Chondrocyte (in vitro differentiated cells): ENCODE data around the gene CTSZ. TPM values are rescaled to one million over a fixed set of nuclear protein-coding genes. Genes with fewer than 3 reads are reported as not detected.

Source experiments
- DNase-seq: peaks from one replicate; pipeline ENCODE4 v3.0.0; 2021; ENCODE audit warnings: mixed read lengths, low spot score
- H3K27ac Mint-ChIP-seq: one replicate; pipeline ENCODE4 v1.8.0; 2021; ENCODE audit warnings: mild to moderate bottlenecking, moderate library complexity, mixed read lengths; ENCODE audit not compliant: unreplicated experiment
- H3K27me3 Mint-ChIP-seq: 2 replicates; pipeline ENCODE4 v1.8.0; 2021; ENCODE audit warnings: low read depth, mixed read lengths
- H3K36me3 Mint-ChIP-seq: 2 replicates; pipeline ENCODE4 v1.8.0; 2021; ENCODE audit warnings: low read depth, mixed read lengths
- H3K4me1 Mint-ChIP-seq: 2 replicates; pipeline ENCODE4 v1.8.0; 2021; ENCODE audit warnings: low read depth, mild to moderate bottlenecking, mixed read lengths
- H3K4me3 Mint-ChIP-seq: one replicate; pipeline ENCODE4 v1.8.0; 2021; ENCODE audit warnings: mild to moderate bottlenecking, moderate library complexity, mixed read lengths; ENCODE audit not compliant: unreplicated experiment
- H3K9me3 Mint-ChIP-seq: 2 replicates; pipeline ENCODE4 v1.8.0; 2021; ENCODE audit warnings: low read depth, mixed read lengths
- total RNA-seq: library from RNA; stranded (reverse); gene quantifications from 3 replicates; pipeline ENCODE4 v1.2.1, GENCODE V29; 2021
- TF ChIP-seq, protein P1 (sequence below): fragments of 200-600 bp; sonication (generic); IDR thresholded peaks from 2 replicates; pipeline ENCODE4 v1.5.0; 2021; ENCODE audit warnings: antibody characterized with exemption, mild to moderate bottlenecking, moderate library complexity

CTSZ gene
- total RNA-seq, 1 donor from 2014 or later, result 99.4 TPM

GRCh38 chr20:59026904-59027740 lies 20.1 kb upstream of the CTSZ start:
- TF ChIP-seq, protein P1, sequence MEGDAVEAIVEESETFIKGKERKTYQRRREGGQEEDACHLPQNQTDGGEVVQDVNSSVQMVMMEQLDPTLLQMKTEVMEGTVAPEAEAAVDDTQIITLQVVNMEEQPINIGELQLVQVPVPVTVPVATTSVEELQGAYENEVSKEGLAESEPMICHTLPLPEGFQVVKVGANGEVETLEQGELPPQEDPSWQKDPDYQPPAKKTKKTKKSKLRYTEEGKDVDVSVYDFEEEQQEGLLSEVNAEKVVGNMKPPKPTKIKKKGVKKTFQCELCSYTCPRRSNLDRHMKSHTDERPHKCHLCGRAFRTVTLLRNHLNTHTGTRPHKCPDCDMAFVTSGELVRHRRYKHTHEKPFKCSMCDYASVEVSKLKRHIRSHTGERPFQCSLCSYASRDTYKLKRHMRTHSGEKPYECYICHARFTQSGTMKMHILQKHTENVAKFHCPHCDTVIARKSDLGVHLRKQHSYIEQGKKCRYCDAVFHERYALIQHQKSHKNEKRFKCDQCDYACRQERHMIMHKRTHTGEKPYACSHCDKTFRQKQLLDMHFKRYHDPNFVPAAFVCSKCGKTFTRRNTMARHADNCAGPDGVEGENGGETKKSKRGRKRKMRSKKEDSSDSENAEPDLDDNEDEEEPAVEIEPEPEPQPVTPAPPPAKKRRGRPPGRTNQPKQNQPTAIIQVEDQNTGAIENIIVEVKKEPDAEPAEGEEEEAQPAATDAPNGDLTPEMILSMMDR, result no peak
- H3K4me1 Mint-ChIP-seq, result peaks cover 61% of the 10 kb centered on the region
- H3K36me3 Mint-ChIP-seq, result peaks cover 28% of the 10 kb centered on the region
- no peak for DNase-seq
- H3K27me3 Mint-ChIP-seq, result no peaks in the 10 kb centered on the region
- H3K27ac Mint-ChIP-seq, result peak overlapping the region; percentile 72
- H3K4me3 Mint-ChIP-seq, result no peak overlapping the region
- no peaks in the 10 kb centered on the region for H3K9me3 Mint-ChIP-seq

DNA sequence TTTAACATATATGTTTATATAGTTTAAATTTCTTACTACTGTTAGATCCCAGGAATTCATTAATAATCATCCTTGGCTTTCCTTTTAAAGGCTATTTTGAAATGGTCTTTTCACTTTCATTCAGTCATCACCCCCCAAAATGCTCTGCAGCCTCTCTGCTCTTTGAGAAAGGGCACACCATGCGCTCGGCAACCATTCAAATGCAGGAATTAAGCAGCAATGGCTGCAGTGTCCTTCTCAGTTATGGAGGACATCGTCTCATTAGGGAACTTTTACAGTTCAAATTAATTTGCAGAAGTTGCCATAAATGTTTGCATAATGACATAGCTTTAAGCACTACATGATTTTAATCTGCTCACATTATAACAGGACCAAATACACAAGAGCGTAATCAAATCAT lies 18.5 kb upstream of the CTSZ start:
- no peaks in the 10 kb centered on the region for H3K27me3 Mint-ChIP-seq
- TF ChIP-seq, protein P1, result no peak
- no peak overlapping the region for H3K27ac Mint-ChIP-seq
- no peaks in the 10 kb centered on the region for H3K9me3 Mint-ChIP-seq
- H3K4me1 Mint-ChIP-seq, result peaks cover 59% of the 10 kb centered on the region
- H3K4me3 Mint-ChIP-seq, result no peak overlapping the region
- DNase-seq, result no peak
- H3K36me3 Mint-ChIP-seq, result peaks cover 28% of the 10 kb centered on the region

DNA sequence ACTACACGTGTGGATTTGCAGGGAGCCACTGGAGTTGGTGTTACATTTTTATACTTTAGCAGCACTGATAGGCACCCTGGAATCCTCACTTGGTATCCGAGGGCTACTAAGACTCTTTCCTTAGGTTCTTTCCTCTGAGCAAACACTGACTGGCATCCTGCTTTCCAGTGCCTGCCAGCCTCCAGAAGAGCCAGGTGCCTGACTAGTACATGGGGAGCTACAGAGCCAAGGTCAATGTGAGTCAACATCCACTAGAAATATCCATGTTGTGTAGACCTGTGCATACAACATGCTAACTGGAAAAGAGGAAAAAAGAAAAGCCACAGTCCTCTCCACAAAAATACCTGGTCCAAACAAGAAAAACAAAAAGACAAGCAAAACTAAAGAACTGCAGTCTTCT lies 18.0 kb upstream of the CTSZ start:
- Mint-ChIP-seq H3K27me3 (no peaks in the 10 kb centered on the region), H3K9me3 (no peaks in the 10 kb centered on the region), H3K27ac (no peak overlapping the region), H3K36me3 (peaks cover 27% of the 10 kb centered on the region), H3K4me1 (peaks cover 55% of the 10 kb centered on the region), H3K4me3 (no peak overlapping the region)
- no peak for DNase-seq
- TF ChIP-seq, protein P1, result no peak

DNA sequence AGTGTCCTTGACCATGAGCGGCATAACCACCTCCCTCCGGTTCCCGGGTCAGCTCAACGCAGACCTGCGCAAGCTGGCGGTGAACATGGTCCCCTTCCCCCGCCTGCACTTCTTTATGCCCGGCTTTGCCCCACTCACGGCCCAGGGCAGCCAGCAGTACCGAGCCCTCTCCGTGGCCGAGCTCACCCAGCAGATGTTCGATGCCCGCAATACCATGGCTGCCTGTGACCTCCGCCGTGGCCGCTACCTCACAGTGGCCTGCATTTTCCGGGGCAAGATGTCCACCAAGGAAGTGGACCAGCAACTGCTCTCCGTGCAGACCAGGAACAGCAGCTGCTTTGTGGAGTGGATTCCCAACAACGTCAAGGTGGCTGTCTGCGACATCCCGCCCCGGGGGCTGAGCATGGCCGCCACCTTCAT lies 17.1 kb upstream of the CTSZ start:
- H3K4me1 Mint-ChIP-seq, result peaks cover 45% of the 10 kb centered on the region
- DNase-seq, result no peak
- TF ChIP-seq, protein P1, result no peak

DNA sequence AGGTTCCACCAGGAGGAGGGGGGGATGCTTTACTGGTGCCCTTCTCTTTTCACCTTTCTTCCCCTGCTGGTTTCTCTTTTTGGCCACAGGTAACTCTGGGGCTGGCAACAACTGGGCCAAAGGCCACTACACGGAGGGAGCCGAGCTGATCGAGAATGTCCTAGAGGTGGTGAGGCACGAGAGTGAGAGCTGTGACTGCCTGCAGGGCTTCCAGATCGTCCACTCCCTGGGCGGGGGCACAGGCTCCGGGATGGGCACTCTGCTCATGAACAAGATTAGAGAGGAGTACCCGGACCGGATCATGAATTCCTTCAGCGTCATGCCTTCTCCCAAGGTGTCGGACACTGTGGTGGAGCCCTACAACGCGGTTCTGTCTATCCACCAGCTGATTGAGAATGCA lies 16.6 kb upstream of the CTSZ start:
- Mint-ChIP-seq H3K27ac (peak overlapping the region; percentile 12), H3K27me3 (no peaks in the 10 kb centered on the region), H3K4me3 (no peak overlapping the region), H3K4me1 (peaks cover 40% of the 10 kb centered on the region), H3K9me3 (no peaks in the 10 kb centered on the region), H3K36me3 (peaks cover 22% of the 10 kb centered on the region)
- TF ChIP-seq, protein P1, result no peak
- DNase-seq, result no peak

More for the DNA sequence above, 17.1 kb upstream of the CTSZ start:
- H3K4me3 Mint-ChIP-seq, result no peak overlapping the region
- H3K9me3 Mint-ChIP-seq, result no peaks in the 10 kb centered on the region
- H3K36me3 Mint-ChIP-seq, result peaks cover 22% of the 10 kb centered on the region
- H3K27me3 Mint-ChIP-seq, result no peaks in the 10 kb centered on the region
- no peak overlapping the region for H3K27ac Mint-ChIP-seq
